BJ (cell line): ENCODE results near the gene SACS. TPM values are rescaled to one million over a fixed set of nuclear protein-coding genes. Genes with fewer than 3 reads are reported as not detected.

Experiments used
- CTCF ChIA-PET: fragments of 350-600 bp; formaldehyde crosslinking; extraction: SDS; loops from one replicate; lab custom pipeline; 2021; ENCODE audit warnings: antibody characterized with exemption, inconsistent platforms; lab: Yijun Ruan, JAX
- POLR2A ChIA-PET: fragments of 300-600 bp; sonication (Branson Sonifier 250); formaldehyde crosslinking; extraction: SDS; loops from one replicate; lab custom pipeline; 2021; ENCODE audit warnings: antibody characterized with exemption; lab: Charles Lee
- DNase-seq: peaks from one replicate; pipeline ENCODE4 v3.0.0-alpha.2; 2011; ENCODE audit warnings: low read depth
- H3K27me3 ChIP-seq: 2 replicates; pipeline ENCODE4 v1.6.0; 2011; ENCODE audit warnings: low read length; ENCODE audit not compliant: control insufficient read depth, insufficient read depth
- H3K36me3 ChIP-seq: 2 replicates; pipeline ENCODE4 v1.5.1; 2011; ENCODE audit warnings: low read length; ENCODE audit not compliant: control insufficient read depth, insufficient read depth
- H3K4me3 ChIP-seq: 2 replicates; pipeline ENCODE4 v1.5.1; 2011; ENCODE audit warnings: low read depth, mild to moderate bottlenecking, control low read depth, low read length
- CTCF ChIP-seq: IDR thresholded peaks from 2 replicates; pipeline ENCODE4 v1.5.1; 2011; ENCODE audit warnings: low read depth, mild to moderate bottlenecking, control low read depth, inconsistent platforms, low read length, moderate library complexity; ENCODE audit not compliant: insufficient read depth
- polyA plus RNA-seq: library from polyadenylated mRNA; depleted of rRNA; stranded (reverse); fragments of >200 nt; gene quantifications from 2 replicates; pipeline ENCODE4 v1.2.3, GENCODE V29; 2011

The SACS gene
- polyA plus RNA-seq, 1 experiment = 23.1 TPM

DNA sequence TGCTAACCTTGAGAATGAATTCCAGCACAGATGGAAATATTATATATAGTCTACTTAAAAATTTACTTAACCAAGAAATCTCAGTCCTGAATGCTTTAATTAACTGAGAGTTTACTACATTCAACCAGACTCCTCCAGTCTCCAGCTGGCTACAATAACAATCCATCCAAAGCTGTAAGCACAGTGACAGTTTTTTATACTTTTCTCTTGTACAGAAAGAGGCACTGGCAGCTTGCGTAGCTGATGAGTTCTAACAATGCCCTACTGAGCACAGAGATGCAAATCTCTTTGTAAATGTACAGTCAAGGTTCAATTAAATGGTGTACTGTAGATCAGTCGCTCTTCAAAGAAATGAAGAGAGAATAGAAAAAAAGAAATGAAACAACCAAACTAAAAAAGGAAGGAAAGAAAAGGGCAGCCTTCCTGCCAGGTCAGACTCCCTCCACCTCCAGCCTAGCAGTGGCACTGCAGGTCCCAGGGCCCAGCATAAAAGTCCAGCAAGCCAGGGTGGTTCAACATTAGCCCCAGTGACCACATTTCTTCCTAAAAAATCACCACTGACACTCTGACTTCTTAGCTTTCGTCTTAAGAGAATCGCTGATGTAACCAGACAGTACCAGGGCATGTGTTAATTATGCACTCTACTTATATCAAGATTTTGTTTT is 88.4 kb downstream of the SACS start:
- ChIA-PET CTCF (interaction anchor here (1.3 to 1.5 kb wide), 2 partner anchors 11 to 34 kb away, joined by 3 to 4 read pairs; no protein-coding TSS in a partner anchor), POLR2A (no interaction called here)

GRCh38 chr13:23339225-23339624 is 94.3 kb downstream of the SACS start:
- POLR2A ChIA-PET = no interaction called here
- Histone ChIP-seq H3K27me3 (no peaks in the 10 kb centered on the region), H3K36me3 (peaks cover 4% of the 10 kb centered on the region; the same call in 1 of the 2 replicates)

More for the DNA sequence above, 88.4 kb downstream of the SACS start:
- Histone ChIP-seq H3K36me3 (peaks cover 2% of the 10 kb centered on the region; the same call in 1 of the 2 replicates), H3K4me3 (no peak overlapping the region), H3K27me3 (no peaks in the 10 kb centered on the region)
- DNase-seq = no peak
- TF ChIP-seq CTCF = no peak

DNA sequence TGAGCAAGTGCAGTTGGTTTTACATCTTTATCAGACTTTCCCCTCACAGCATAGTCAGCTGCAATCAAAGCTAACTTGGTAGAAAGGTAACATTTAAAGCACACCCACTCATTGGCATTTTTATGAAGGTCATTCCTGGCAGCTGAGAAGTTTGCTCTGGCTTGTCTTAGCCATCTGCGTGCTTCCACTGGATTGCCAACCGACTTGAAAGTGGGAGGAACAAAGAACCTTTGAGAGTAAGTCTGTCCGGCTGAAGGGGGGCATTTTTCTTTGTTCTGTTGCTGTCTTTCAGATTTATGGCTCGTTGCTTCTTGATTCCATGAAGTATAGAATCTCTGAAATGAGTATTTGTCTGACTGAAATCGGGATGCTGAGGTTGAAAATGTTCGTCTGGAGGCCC is 103.1 kb downstream of the SACS start:
- H3K4me3 ChIP-seq = no peak overlapping the region
- DNase-seq = no peak
- POLR2A ChIA-PET = no interaction called here
- no peaks in the 10 kb centered on the region for H3K27me3 ChIP-seq
- no peak for TF ChIP-seq CTCF
- CTCF ChIA-PET = interaction anchor here (0.5 kb wide), 1 partner anchor 591 kb away, joined by 3 read pairs; no protein-coding TSS in a partner anchor
- no peaks in the 10 kb centered on the region for H3K36me3 ChIP-seq

More at GRCh38 chr13:23339225-23339624, 94.3 kb downstream of the SACS start:
- TF ChIP-seq CTCF = no peak
- DNase-seq = no peak
- no peak overlapping the region for H3K4me3 ChIP-seq
- CTCF ChIA-PET = no interaction called here

DNA sequence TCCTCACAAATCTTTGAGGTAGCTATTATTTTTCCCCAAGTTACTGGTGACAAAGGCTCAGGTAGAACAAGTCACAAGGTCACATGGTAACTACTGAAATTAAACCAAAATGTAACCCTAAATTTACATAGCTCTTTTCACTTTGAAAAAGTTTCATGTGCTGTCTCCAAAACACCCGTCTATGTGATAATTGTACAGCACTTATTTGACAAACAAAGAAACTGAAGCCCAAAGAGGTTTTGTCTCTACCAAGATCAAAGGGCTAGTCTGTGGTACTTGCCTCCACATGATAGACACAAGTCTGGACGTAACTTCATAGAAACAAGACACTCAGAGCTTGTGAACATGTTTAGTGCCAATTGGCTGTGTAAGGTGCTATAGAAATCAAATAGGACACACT is 108.3 kb downstream of the SACS start:
- CTCF ChIA-PET = interaction anchor here (0.7 kb wide), 1 partner anchor 1687 kb away, joined by 3 read pairs; no protein-coding TSS in a partner anchor
- no peak for TF ChIP-seq CTCF
- Histone ChIP-seq H3K36me3 (no peaks in the 10 kb centered on the region), H3K27me3 (no peaks in the 10 kb centered on the region), H3K4me3 (no peak overlapping the region)
- no peak for DNase-seq
- POLR2A ChIA-PET = interaction anchor here (0.5 to 0.6 kb wide), 2 partner anchors 218 to 736 kb away, joined by 3 to 5 read pairs; no protein-coding TSS in a partner anchor

DNA sequence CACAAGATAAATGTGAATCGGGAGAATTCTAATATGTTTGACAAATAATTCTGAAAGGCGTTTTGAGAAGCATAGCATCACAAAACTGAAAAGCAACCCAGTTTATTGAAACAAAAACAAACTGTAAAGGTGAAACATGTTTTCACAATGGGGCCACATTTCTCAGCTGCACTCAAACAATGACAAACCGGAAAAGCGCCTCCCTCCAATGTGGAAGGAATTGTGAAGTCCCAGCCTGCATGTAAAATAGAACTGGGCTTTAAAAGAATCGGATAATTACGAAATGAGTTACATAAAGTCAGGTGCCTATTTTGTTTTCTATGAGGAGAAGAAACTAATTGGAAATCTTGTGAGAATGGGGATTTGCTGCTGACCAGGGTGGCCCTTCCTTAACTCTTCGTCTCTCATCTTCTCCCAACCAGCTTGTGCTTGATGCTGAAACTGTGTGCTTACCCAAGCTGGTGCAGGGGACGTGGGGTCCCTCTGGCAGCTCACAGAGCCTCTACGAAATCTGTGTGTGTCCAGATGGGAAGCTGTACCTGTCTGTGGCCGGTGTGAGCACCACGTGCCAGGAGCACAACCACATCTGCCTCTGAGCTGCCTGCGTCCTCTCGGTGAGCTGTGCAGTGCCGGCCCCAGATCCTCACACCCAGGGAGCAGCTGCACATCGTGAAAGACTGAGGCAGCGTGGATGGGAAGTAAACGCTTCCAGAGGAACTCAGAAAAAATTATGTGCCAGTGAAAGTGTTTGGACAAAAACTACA is 109.4 kb downstream of the SACS start:
- POLR2A ChIA-PET = no interaction called here

More for the DNA sequence above, 109.4 kb downstream of the SACS start:
- no peak for DNase-seq
- no peaks in the 10 kb centered on the region for H3K27me3 ChIP-seq
- TF ChIP-seq CTCF = no peak
- CTCF ChIA-PET = interaction anchor here (1.4 kb wide), 1 partner anchor 12 kb away, joined by 3 read pairs; no protein-coding TSS in a partner anchor
- H3K36me3 ChIP-seq = no peaks in the 10 kb centered on the region
- H3K4me3 ChIP-seq = no peak overlapping the region
